ENCODE measurements around the gene TAF4.

DNA sequence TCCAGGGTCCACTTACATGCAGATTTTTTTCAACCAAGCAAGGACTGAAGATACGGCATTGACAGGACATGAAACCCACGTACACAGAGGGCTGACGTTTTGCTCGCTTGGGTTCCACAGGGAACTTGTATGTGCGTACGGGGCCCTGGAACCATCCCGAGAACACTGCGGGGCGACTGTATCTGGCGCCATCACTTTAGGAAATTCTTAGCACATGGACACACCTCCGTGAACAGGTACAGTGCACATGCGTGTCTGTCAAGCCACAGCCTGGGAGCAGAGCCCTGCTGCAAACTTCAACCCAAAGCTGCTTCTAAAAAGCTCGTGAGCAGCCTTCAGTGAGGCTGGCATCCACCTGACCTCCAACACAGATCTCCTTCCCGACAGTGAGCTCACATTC is 37.3 kb downstream of the TAF4 start:
- TF ChIP-seq, protein P1, sequence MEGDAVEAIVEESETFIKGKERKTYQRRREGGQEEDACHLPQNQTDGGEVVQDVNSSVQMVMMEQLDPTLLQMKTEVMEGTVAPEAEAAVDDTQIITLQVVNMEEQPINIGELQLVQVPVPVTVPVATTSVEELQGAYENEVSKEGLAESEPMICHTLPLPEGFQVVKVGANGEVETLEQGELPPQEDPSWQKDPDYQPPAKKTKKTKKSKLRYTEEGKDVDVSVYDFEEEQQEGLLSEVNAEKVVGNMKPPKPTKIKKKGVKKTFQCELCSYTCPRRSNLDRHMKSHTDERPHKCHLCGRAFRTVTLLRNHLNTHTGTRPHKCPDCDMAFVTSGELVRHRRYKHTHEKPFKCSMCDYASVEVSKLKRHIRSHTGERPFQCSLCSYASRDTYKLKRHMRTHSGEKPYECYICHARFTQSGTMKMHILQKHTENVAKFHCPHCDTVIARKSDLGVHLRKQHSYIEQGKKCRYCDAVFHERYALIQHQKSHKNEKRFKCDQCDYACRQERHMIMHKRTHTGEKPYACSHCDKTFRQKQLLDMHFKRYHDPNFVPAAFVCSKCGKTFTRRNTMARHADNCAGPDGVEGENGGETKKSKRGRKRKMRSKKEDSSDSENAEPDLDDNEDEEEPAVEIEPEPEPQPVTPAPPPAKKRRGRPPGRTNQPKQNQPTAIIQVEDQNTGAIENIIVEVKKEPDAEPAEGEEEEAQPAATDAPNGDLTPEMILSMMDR (IDR thresholded peaks at IDR 0.05) = no peak
- no peak for TF ChIP-seq POLR2A (IDR thresholded peaks at IDR 0.05)
- TF ChIP-seq POLR2AphosphoS5 (IDR thresholded peaks at IDR 0.05) = no peak
